ENCODE measurements around the gene TNFAIP8L2.

TNFAIP8L2 gene

GRCh38 chr1:151146412-151147131 is 9.9 kb upstream of the TNFAIP8L2 start, which contains the start of gene SEMA6C:
Gene SEMA6C, minus strand, starts transcription at chr1:151146631. Its CDS starts 4,010 bp downstream, at chr1:151142621.
- Histone ChIP-seq H3K4me3 (ENCODE audit: low read length in 2 of 2) (peak within 1 kb of the TSS; percentile 73 to 88), H3K9ac (ENCODE audit: low read length in 2 of 2) (peak within 1 kb of the TSS; percentile 84 to 85), H3K27me3 (ENCODE audit: control insufficient read depth in 1 of 2, insufficient read depth in 2 of 2, low read length in 2 of 2) (no peaks in the 10 kb centered on the region), H3K4me1 (ENCODE audit: control insufficient read depth, insufficient read depth, low read length) (peaks cover 53% of the 10 kb centered on the region), H3K27ac (ENCODE audit: low read length) (peak within 1 kb of the TSS; percentile 86), H3K36me3 (ENCODE audit: control insufficient read depth in 2 of 2, insufficient read depth in 2 of 2, low read length in 2 of 2) (no peaks in the 10 kb centered on the region), H3K9me3 (ENCODE audit: control insufficient read depth in 2 of 2, low read length in 2 of 2) (no peaks in the 10 kb centered on the region)

- H3K4me3 ChIP-seq (ENCODE audit: low read length in 2 of 2) = peak overlapping the region; percentile 73 to 88
- peak overlapping the region; percentile 86 for H3K27ac ChIP-seq (ENCODE audit: low read length)
- no peaks in the 10 kb centered on the region for H3K36me3 ChIP-seq (ENCODE audit: control insufficient read depth in 2 of 2, insufficient read depth in 2 of 2, low read length in 2 of 2)
- peaks cover 51% of the 10 kb centered on the region for H3K4me1 ChIP-seq (ENCODE audit: control insufficient read depth, insufficient read depth, low read length)
- no peaks in the 10 kb centered on the region for H3K9me3 ChIP-seq (ENCODE audit: control insufficient read depth in 2 of 2, low read length in 2 of 2)
- H3K27me3 ChIP-seq (ENCODE audit: control insufficient read depth in 1 of 2, insufficient read depth in 2 of 2, low read length in 2 of 2) = no peaks in the 10 kb centered on the region
- H3K9ac ChIP-seq (ENCODE audit: low read length in 2 of 2) = peak overlapping the region; percentile 84 to 85
Measured at GRCh38 chr1:151147132-151147503, 9.3 kb upstream of the TNFAIP8L2 start.

- H3K36me3 ChIP-seq (ENCODE audit: control insufficient read depth in 2 of 2, insufficient read depth in 2 of 2, low read length in 2 of 2) = no peaks in the 10 kb centered on the region
- H3K27ac ChIP-seq (ENCODE audit: low read length) = peak overlapping the region; percentile 86
- peak overlapping the region in 1 of 2 donors; percentile 88 for H3K4me3 ChIP-seq (ENCODE audit: low read length in 2 of 2)
- no peaks in the 10 kb centered on the region for H3K27me3 ChIP-seq (ENCODE audit: control insufficient read depth in 1 of 2, insufficient read depth in 2 of 2, low read length in 2 of 2)
- peak overlapping the region; percentile 84 to 85 for H3K9ac ChIP-seq (ENCODE audit: low read length in 2 of 2)
- no peaks in the 10 kb centered on the region for H3K9me3 ChIP-seq (ENCODE audit: control insufficient read depth in 2 of 2, low read length in 2 of 2)
- peaks cover 46% of the 10 kb centered on the region for H3K4me1 ChIP-seq (ENCODE audit: control insufficient read depth, insufficient read depth, low read length)
Measured at GRCh38 chr1:151147665-151148064, 8.8 kb upstream of the TNFAIP8L2 start.

- Histone ChIP-seq H3K9ac (ENCODE audit: low read length in 2 of 2) (no peak overlapping the region), H3K4me3 (ENCODE audit: low read length in 2 of 2) (peak overlapping the region in 1 of 2 donors; percentile 44), H3K27ac (ENCODE audit: low read length) (no peak overlapping the region), H3K27me3 (ENCODE audit: control insufficient read depth in 1 of 2, insufficient read depth in 2 of 2, low read length in 2 of 2) (no peaks in the 10 kb centered on the region), H3K36me3 (ENCODE audit: control insufficient read depth in 2 of 2, insufficient read depth in 2 of 2, low read length in 2 of 2) (peaks cover 28 to 36% of the 10 kb centered on the region in 2 donors), H3K9me3 (ENCODE audit: control insufficient read depth in 2 of 2, low read length in 2 of 2) (no peaks in the 10 kb centered on the region), H3K4me1 (ENCODE audit: control insufficient read depth, insufficient read depth, low read length) (no peaks in the 10 kb centered on the region)
Measured at GRCh38 chr1:151157067-151157531, 650 bp downstream of the TNFAIP8L2 start.

- no peak overlapping the region for H3K9ac ChIP-seq (ENCODE audit: low read length in 2 of 2)
- H3K27ac ChIP-seq (ENCODE audit: low read length) = no peak overlapping the region
- no peaks in the 10 kb centered on the region for H3K9me3 ChIP-seq (ENCODE audit: control insufficient read depth in 2 of 2, low read length in 2 of 2)
- no peaks in the 10 kb centered on the region for H3K27me3 ChIP-seq (ENCODE audit: control insufficient read depth in 1 of 2, insufficient read depth in 2 of 2, low read length in 2 of 2)
- H3K4me1 ChIP-seq (ENCODE audit: control insufficient read depth, insufficient read depth, low read length) = no peaks in the 10 kb centered on the region
- H3K4me3 ChIP-seq (ENCODE audit: low read length in 2 of 2) = no peak overlapping the region
- H3K36me3 ChIP-seq (ENCODE audit: control insufficient read depth in 2 of 2, insufficient read depth in 2 of 2, low read length in 2 of 2) = peaks cover 28 to 37% of the 10 kb centered on the region in 2 donors
Measured at GRCh38 chr1:151158326-151158725, 1.9 kb downstream of the TNFAIP8L2 start.

- Histone ChIP-seq H3K9me3 (ENCODE audit: control insufficient read depth in 2 of 2, low read length in 2 of 2) (no peaks in the 10 kb centered on the region), H3K4me1 (ENCODE audit: control insufficient read depth, insufficient read depth, low read length) (peaks cover 4% of the 10 kb centered on the region), H3K27ac (ENCODE audit: low read length) (peak overlapping the region; percentile 11), H3K36me3 (ENCODE audit: control insufficient read depth in 2 of 2, insufficient read depth in 2 of 2, low read length in 2 of 2) (peaks cover 28 to 37% of the 10 kb centered on the region in 2 donors), H3K4me3 (ENCODE audit: low read length in 2 of 2) (no peak overlapping the region), H3K27me3 (ENCODE audit: control insufficient read depth in 1 of 2, insufficient read depth in 2 of 2, low read length in 2 of 2) (no peaks in the 10 kb centered on the region), H3K9ac (ENCODE audit: low read length in 2 of 2) (no peak overlapping the region)
Measured at GRCh38 chr1:151158751-151159251, 2.4 kb downstream of the TNFAIP8L2 start.

- H3K27ac ChIP-seq (ENCODE audit: low read length) = no peak overlapping the region
- H3K4me3 ChIP-seq (ENCODE audit: low read length in 2 of 2) = no peak overlapping the region
- no peaks in the 10 kb centered on the region for H3K9me3 ChIP-seq (ENCODE audit: control insufficient read depth in 2 of 2, low read length in 2 of 2)
- peaks cover 7% of the 10 kb centered on the region for H3K4me1 ChIP-seq (ENCODE audit: control insufficient read depth, insufficient read depth, low read length)
- no peaks in the 10 kb centered on the region for H3K27me3 ChIP-seq (ENCODE audit: control insufficient read depth in 1 of 2, insufficient read depth in 2 of 2, low read length in 2 of 2)
- H3K36me3 ChIP-seq (ENCODE audit: control insufficient read depth in 2 of 2, insufficient read depth in 2 of 2, low read length in 2 of 2) = peaks cover 28 to 37% of the 10 kb centered on the region in 2 donors
- H3K9ac ChIP-seq (ENCODE audit: low read length in 2 of 2) = no peak overlapping the region
Measured at GRCh38 chr1:151159373-151159772, 2.9 kb downstream of the TNFAIP8L2 start.

GRCh38 chr1:151164732-151165280 is 8.4 kb downstream of the TNFAIP8L2 start:
- H3K27me3 ChIP-seq (ENCODE audit: control insufficient read depth in 1 of 2, insufficient read depth in 2 of 2, low read length in 2 of 2) = no peaks in the 10 kb centered on the region
- H3K9me3 ChIP-seq (ENCODE audit: control insufficient read depth in 2 of 2, low read length in 2 of 2) = no peaks in the 10 kb centered on the region
- peak overlapping the region; percentile 90 to 98 for H3K4me3 ChIP-seq (ENCODE audit: low read length in 2 of 2)
- peak overlapping the region; percentile 84 to 96 for H3K9ac ChIP-seq (ENCODE audit: low read length in 2 of 2)
- peak overlapping the region; percentile 97 for H3K27ac ChIP-seq (ENCODE audit: low read length)
- H3K4me1 ChIP-seq (ENCODE audit: control insufficient read depth, insufficient read depth, low read length) = peaks cover 28% of the 10 kb centered on the region
- H3K36me3 ChIP-seq (ENCODE audit: control insufficient read depth in 2 of 2, insufficient read depth in 2 of 2, low read length in 2 of 2) = peaks cover 20 to 22% of the 10 kb centered on the region in 2 donors

GRCh38 chr1:151165281-151165737 is 8.9 kb downstream of the TNFAIP8L2 start:
- Histone ChIP-seq H3K27ac (ENCODE audit: low read length) (peak overlapping the region; percentile 97), H3K9ac (ENCODE audit: low read length in 2 of 2) (peak overlapping the region; percentile 84 to 96), H3K4me3 (ENCODE audit: low read length in 2 of 2) (peak overlapping the region; percentile 90 to 98), H3K4me1 (ENCODE audit: control insufficient read depth, insufficient read depth, low read length) (peaks cover 28% of the 10 kb centered on the region), H3K9me3 (ENCODE audit: control insufficient read depth in 2 of 2, low read length in 2 of 2) (no peaks in the 10 kb centered on the region), H3K36me3 (ENCODE audit: control insufficient read depth in 2 of 2, insufficient read depth in 2 of 2, low read length in 2 of 2) (peaks cover 19 to 20% of the 10 kb centered on the region in 2 donors), H3K27me3 (ENCODE audit: control insufficient read depth in 1 of 2, insufficient read depth in 2 of 2, low read length in 2 of 2) (no peaks in the 10 kb centered on the region)

GRCh38 chr1:151165738-151166504 is 9.5 kb downstream of the TNFAIP8L2 start, which contains the start of the genes LYSMD1 and SCNM1:
Gene LYSMD1, minus strand, starts transcription at chr1:151165902. Its CDS starts 644 bp downstream, at chr1:151165258.
Gene SCNM1, plus strand, starts transcription at chr1:151166144. Its CDS starts 9 bp downstream, at chr1:151166153.
- H3K27me3 ChIP-seq (ENCODE audit: control insufficient read depth in 1 of 2, insufficient read depth in 2 of 2, low read length in 2 of 2) = no peaks in the 10 kb centered on the region
- no peaks in the 10 kb centered on the region for H3K9me3 ChIP-seq (ENCODE audit: control insufficient read depth in 2 of 2, low read length in 2 of 2)
- H3K4me3 ChIP-seq (ENCODE audit: low read length in 2 of 2) = peak within 1 kb of the TSS; percentile 90 to 98
- H3K27ac ChIP-seq (ENCODE audit: low read length) = peak within 1 kb of the TSS; percentile 97
- H3K4me1 ChIP-seq (ENCODE audit: control insufficient read depth, insufficient read depth, low read length) = peaks cover 28% of the 10 kb centered on the region
- H3K9ac ChIP-seq (ENCODE audit: low read length in 2 of 2) = peak within 1 kb of the TSS; percentile 84 to 96
- peaks cover 14 to 15% of the 10 kb centered on the region in 2 donors for H3K36me3 ChIP-seq (ENCODE audit: control insufficient read depth in 2 of 2, insufficient read depth in 2 of 2, low read length in 2 of 2)
